ENCODE measurements around the gene PNMA6A. TPM values are rescaled to one million over a fixed set of nuclear protein-coding genes. Genes with fewer than 3 reads are reported as not detected.
"Not testable (repeated sequence)": the region's sequence is repeated elsewhere in the genome, so short reads cannot be mapped to it uniquely, and the experiment has no call there.

PNMA6A gene
- total RNA-seq (1 to 10 TPM; 2.3 to 3.7 TPM), polyA plus RNA-seq (1 to 10 TPM in 1 of 2 donors, under 1 TPM in 1; 0.74 to 1.3 TPM)
- long read RNA-seq, donor 1, partial matches to known transcripts, result 3 of 3 reads
- long read RNA-seq, donor 1, other reads (novel, unspliced or antisense), result 0 of 3 reads
- long read RNA-seq, donor 2, partial matches to known transcripts, result 1 of 4 reads
- long read RNA-seq, donor 2, other reads (novel, unspliced or antisense), result 0 of 4 reads

DNA sequence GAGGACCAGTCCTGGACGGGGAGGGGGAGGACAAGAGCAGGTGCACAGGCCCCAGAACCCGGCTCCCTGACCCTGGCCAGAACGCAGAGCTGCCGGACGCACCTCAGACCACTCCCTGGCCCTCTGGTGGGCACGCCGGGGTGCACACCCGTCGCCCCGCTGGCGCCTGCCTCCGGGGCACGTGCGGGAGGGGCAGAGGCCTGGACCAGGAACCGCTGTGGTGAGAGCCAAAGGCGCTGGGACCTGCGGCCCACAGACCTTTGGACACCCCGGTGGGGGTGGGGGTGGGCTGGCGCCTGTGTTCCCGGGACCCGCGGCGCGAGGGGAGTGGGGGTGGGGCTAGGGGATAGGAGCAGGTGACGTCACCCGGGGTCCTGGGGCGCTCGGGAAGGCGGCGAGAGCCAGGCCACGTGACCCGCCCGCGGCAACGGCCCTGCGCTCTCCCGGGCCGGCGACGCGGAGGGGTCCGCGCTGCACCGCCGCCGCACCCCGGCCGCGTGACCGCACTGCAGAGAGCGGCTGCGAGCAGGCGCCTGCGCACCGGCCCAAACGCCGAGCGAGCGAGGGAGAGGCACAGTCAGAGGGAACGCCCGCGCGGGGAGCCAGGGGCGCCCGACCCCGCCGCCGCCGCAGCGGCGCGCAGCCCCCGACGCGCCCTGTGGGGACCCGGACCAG lies at the start of gene PNMA6A:
Gene PNMA6A (plus strand): TSS at position 546 of the 675 bp plus-strand sequence. CDS start 609 bp downstream, outside the sequence.
- H3K27me3 ChIP-seq (ENCODE audit: control insufficient read depth in 1 of 2, insufficient read depth in 2 of 2, low read length in 1 of 2); H3K4me1 ChIP-seq (ENCODE audit: control insufficient read depth in 1 of 2, insufficient read depth in 2 of 2, low read length in 2 of 2); H3K4me3 ChIP-seq (ENCODE audit: low read length in 2 of 2); H3K36me3 ChIP-seq (ENCODE audit: control insufficient read depth in 1 of 2, insufficient read depth in 2 of 2, low read length in 1 of 2); intact Hi-C loops (cut with DNase I); H3K27ac ChIP-seq (ENCODE audit: low read depth in 1 of 2, low read length in 2 of 2); DNase-seq; H3K9me3 ChIP-seq (ENCODE audit: control insufficient read depth, low read length): not testable (repeated sequence)
- WGBS, 2 donors, result no CpG with 5 or more reads among the region's 76 CpGs
- peak; percentile 12 for ATAC-seq (ENCODE audit: low FRiP score)

DNA sequence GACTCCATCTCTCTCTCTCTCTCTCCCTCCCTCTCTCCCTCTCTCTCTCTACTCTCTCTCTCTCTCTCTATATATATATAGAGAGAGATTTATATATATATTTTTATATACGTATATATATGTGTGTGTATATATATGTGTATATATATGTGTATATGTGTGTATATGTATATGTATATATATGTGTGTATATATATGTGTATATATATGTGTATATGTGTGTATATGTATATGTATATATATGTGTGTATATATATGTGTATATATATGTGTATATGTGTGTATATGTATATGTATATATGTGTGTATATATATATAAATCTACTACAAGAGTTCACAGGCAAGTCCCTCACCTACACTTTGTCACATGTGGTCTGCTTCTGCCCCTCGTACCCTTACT lies 45.8 kb upstream of the PNMA6A start:
- H3K4me1 ChIP-seq (ENCODE audit: control insufficient read depth in 1 of 2, insufficient read depth in 2 of 2, low read length in 2 of 2); H3K27me3 ChIP-seq (ENCODE audit: control insufficient read depth in 1 of 2, insufficient read depth in 2 of 2, low read length in 1 of 2); H3K36me3 ChIP-seq (ENCODE audit: control insufficient read depth in 1 of 2, insufficient read depth in 2 of 2, low read length in 1 of 2); intact Hi-C loops (cut with DNase I); H3K4me3 ChIP-seq (ENCODE audit: low read length in 2 of 2); DNase-seq; H3K9me3 ChIP-seq (ENCODE audit: control insufficient read depth, low read length); H3K27ac ChIP-seq (ENCODE audit: low read depth in 1 of 2, low read length in 2 of 2): not testable (repeated sequence)
- WGBS, 2 donors, result 83 to 93% methylated on average over 2 of the region's 2 CpGs
- ATAC-seq (ENCODE audit: low FRiP score), result peak; percentile 74

DNA sequence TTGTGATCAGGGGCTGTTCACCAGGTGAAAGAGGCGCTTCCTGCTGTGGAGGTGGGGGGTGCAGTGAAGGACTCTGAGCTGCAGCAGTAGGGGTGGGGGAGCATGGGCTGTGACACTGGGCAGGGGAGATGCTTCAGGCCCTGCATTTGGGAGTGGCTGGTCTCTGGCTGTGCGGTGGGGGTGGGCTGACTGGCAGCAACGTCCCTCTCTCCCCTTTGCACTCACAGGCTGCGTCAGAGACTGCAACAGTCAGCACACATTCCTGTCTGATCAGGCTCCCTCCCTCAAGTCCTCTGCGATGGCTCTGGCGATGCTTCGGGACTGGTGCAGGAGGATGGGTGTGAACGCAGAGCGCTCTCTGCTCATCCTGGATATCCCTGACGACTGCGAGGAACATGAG lies 43.8 kb upstream of the PNMA6A start:
- H3K36me3 ChIP-seq (ENCODE audit: control insufficient read depth in 1 of 2, insufficient read depth in 2 of 2, low read length in 1 of 2); H3K4me1 ChIP-seq (ENCODE audit: control insufficient read depth in 1 of 2, insufficient read depth in 2 of 2, low read length in 2 of 2); intact Hi-C loops (cut with DNase I); H3K9me3 ChIP-seq (ENCODE audit: control insufficient read depth, low read length); H3K4me3 ChIP-seq (ENCODE audit: low read length in 2 of 2); ATAC-seq (ENCODE audit: low FRiP score); DNase-seq; H3K27ac ChIP-seq (ENCODE audit: low read depth in 1 of 2, low read length in 2 of 2); H3K27me3 ChIP-seq (ENCODE audit: control insufficient read depth in 1 of 2, insufficient read depth in 2 of 2, low read length in 1 of 2): not testable (repeated sequence)
- WGBS, 2 donors, result 82 to 85% methylated on average over 8 to 11 of the region's 11 CpGs

DNA sequence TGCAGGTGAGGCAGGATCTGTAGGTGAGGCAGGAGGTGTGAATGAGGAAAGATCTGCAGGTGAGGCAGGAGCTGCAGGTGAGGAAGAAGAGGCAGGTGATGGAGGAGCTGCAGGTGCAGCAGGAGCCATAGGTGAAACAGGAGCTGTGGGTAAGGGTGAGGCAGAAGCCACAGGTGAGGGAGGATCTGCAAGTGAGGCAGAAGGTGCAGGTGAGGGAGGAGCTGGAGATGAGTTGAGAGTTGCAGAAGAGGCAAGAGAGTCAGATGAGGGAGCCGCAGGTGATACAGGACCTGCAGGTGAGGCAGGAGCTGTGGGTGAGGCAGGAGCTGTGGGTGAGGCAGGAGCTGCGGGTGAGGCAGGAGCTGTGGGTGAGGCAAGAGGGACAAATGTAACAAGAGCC lies 43.1 kb upstream of the PNMA6A start:
- 85 to 93% methylated on average over 2 of the region's 2 CpGs for WGBS, 2 donors
- ATAC-seq (ENCODE audit: low FRiP score), result no peak
- H3K4me3 ChIP-seq (ENCODE audit: low read length in 2 of 2), result no peak overlapping the region

DNA sequence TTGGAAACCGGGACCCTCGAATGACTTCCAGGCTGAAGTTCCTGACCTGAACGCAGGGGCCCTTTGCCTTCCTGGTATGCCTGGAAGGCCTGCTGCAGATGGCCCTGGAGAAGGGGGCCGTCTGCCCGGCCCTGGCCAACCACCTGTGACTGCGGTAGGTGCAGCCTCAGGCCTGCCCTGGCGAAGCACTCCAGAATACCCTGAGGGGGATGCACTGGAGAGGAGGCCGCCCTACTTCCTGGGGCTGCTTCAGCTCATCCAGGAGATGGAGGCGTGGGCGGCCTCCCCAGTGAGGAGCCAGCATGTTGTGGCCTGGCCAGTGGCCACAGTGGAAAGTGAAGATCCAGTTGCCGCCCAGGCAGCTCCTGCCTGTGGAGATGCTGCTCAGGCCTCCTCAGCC lies 42.4 kb upstream of the PNMA6A start:
- no peaks in the 10 kb centered on the region for H3K36me3 ChIP-seq (ENCODE audit: control insufficient read depth in 1 of 2, insufficient read depth in 2 of 2, low read length in 1 of 2)
- DNase-seq (no peak), ATAC-seq (ENCODE audit: low FRiP score) (no peak)
- no peak overlapping the region for H3K4me3 ChIP-seq (ENCODE audit: low read length in 2 of 2)
- no peaks in the 10 kb centered on the region for H3K9me3 ChIP-seq (ENCODE audit: control insufficient read depth, low read length)
- WGBS, 2 donors, result 81 to 93% methylated on average over 11 of the region's 11 CpGs
- no peak overlapping the region for H3K27ac ChIP-seq (ENCODE audit: low read depth in 1 of 2, low read length in 2 of 2)
- H3K27me3 ChIP-seq (ENCODE audit: control insufficient read depth in 1 of 2, insufficient read depth in 2 of 2, low read length in 1 of 2), result no peaks in the 10 kb centered on the region
- intact Hi-C loops (cut with DNase I), result loop anchor here in 1 of 2 donors (10.0 kb wide), 1 partner anchor 435 kb away; no protein-coding TSS in a partner anchor
- no peaks in the 10 kb centered on the region for H3K4me1 ChIP-seq (ENCODE audit: control insufficient read depth in 1 of 2, insufficient read depth in 2 of 2, low read length in 2 of 2)

More for the DNA sequence above, 43.1 kb upstream of the PNMA6A start:
- Histone ChIP-seq H3K27me3 (ENCODE audit: control insufficient read depth in 1 of 2, insufficient read depth in 2 of 2, low read length in 1 of 2) (no peaks in the 10 kb centered on the region), H3K9me3 (ENCODE audit: control insufficient read depth, low read length) (no peaks in the 10 kb centered on the region), H3K4me1 (ENCODE audit: control insufficient read depth in 1 of 2, insufficient read depth in 2 of 2, low read length in 2 of 2) (no peaks in the 10 kb centered on the region), H3K36me3 (ENCODE audit: control insufficient read depth in 1 of 2, insufficient read depth in 2 of 2, low read length in 1 of 2) (no peaks in the 10 kb centered on the region), H3K27ac (ENCODE audit: low read depth in 1 of 2, low read length in 2 of 2) (no peak overlapping the region)
- no peak for DNase-seq
- intact Hi-C loops (cut with DNase I), result no loop called here

DNA sequence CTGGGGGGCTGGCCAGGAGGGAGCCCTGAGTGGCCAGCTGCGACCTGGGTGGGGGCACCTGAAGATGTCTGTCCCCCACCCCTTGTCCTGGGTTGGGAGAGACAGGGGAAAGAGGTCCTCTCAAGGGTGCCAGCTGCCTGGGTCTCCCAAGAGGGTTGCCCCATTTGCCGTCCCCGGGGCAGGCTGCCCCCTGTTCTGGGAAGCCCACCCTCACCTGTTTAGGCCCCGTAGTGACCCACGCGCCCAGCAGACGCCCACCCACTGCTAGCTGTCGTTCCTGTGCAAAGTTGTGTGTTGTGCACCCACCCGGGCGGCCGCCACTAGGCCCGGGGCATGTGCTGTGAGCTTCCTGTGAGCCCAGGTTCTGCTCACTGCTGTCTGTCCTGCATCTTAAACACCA lies 41.5 kb upstream of the PNMA6A start:
- no peak for DNase-seq
- no peak for ATAC-seq (ENCODE audit: low FRiP score)
- 81 to 94% methylated on average over 12 of the region's 12 CpGs for WGBS, 2 donors
- Histone ChIP-seq H3K4me1 (ENCODE audit: control insufficient read depth in 1 of 2, insufficient read depth in 2 of 2, low read length in 2 of 2) (no peaks in the 10 kb centered on the region), H3K4me3 (ENCODE audit: low read length in 2 of 2) (no peak overlapping the region), H3K9me3 (ENCODE audit: control insufficient read depth, low read length) (no peaks in the 10 kb centered on the region), H3K27me3 (ENCODE audit: control insufficient read depth in 1 of 2, insufficient read depth in 2 of 2, low read length in 1 of 2) (no peaks in the 10 kb centered on the region), H3K27ac (ENCODE audit: low read depth in 1 of 2, low read length in 2 of 2) (no peak overlapping the region), H3K36me3 (ENCODE audit: control insufficient read depth in 1 of 2, insufficient read depth in 2 of 2, low read length in 1 of 2) (no peaks in the 10 kb centered on the region)
- intact Hi-C loops (cut with DNase I), result loop anchor here in 1 of 2 donors (10.0 kb wide), 1 partner anchor 434 kb away; no protein-coding TSS in a partner anchor

DNA sequence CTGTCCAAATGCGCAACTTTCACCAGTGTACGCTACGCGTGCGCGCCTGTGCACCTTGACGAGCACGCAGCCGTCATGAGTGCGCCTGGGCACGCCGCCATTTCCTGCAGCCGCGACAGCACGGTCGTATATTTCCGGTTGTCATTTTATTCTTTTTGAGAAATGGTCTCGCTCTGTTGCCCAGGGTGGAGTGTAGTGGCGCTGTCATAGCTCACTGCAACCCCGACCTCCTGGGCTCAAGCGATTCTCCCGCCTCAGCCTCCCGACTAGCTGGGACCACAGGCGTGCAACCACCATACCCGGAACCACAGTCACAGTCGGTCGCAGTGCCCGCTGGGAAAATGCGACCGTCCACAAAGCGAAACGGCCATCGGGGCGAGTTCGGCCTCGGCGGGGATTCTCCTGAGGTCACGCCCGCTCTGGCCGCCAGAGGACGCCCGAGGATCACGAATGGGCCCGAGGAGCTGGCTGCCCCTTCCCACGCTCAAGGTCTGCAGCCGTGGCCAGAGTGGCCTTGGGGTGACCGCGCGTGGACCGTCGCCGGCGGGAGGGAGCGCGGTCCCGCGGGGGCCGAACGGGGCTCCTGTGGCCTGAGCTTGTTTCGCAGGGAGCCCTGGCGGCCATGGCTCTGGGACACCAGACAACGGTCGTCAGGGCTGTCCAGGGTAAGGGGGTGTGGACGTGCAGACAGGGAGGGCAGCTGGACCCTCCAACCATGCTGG lies 39.7 kb upstream of the PNMA6A start:
- no peaks in the 10 kb centered on the region for H3K9me3 ChIP-seq (ENCODE audit: control insufficient read depth, low read length)
- H3K4me3 ChIP-seq (ENCODE audit: low read length in 2 of 2), result no peak overlapping the region
- DNase-seq (peak; percentile 82 to 92), ATAC-seq (ENCODE audit: low FRiP score) (peak; percentile 78)
- H3K27me3 ChIP-seq (ENCODE audit: control insufficient read depth in 1 of 2, insufficient read depth in 2 of 2, low read length in 1 of 2), result peaks cover 0 to 3% of the 10 kb centered on the region in 2 donors
- intact Hi-C loops (cut with DNase I), result loop anchor here in 1 of 2 donors (10.0 kb wide), 1 partner anchor 432 kb away; no protein-coding TSS in a partner anchor
- H3K36me3 ChIP-seq (ENCODE audit: control insufficient read depth in 1 of 2, insufficient read depth in 2 of 2, low read length in 1 of 2), result no peaks in the 10 kb centered on the region
- H3K4me1 ChIP-seq (ENCODE audit: control insufficient read depth in 1 of 2, insufficient read depth in 2 of 2, low read length in 2 of 2), result no peaks in the 10 kb centered on the region
- no peak overlapping the region for H3K27ac ChIP-seq (ENCODE audit: low read depth in 1 of 2, low read length in 2 of 2)
- 18 to 40% methylated on average over 63 to 64 of the region's 64 CpGs for WGBS, 2 donors

DNA sequence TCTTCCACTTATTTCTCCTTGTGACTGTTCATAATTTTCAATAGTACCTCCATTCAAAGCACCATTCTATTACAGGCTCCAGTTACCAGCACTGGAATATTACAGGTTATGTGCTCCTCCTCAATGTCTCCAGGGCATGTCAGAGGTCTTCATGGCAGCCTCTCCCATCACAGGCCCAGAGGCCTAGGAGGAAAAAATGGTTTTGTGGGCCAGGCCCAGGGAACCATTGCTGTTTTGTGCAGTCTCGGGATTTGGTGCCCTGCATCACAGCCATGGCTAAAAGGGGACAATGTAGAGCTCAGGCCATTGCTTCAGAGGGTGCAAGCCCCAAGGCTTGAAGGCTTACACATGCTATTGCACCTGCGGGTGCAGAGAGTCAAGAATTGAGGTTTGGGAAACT lies 23.2 kb upstream of the PNMA6A start:
- Histone ChIP-seq H3K27me3 (ENCODE audit: control insufficient read depth in 1 of 2, insufficient read depth in 2 of 2, low read length in 1 of 2) (no peaks in the 10 kb centered on the region), H3K36me3 (ENCODE audit: control insufficient read depth in 1 of 2, insufficient read depth in 2 of 2, low read length in 1 of 2) (no peaks in the 10 kb centered on the region), H3K9me3 (ENCODE audit: control insufficient read depth, low read length) (no peaks in the 10 kb centered on the region), H3K27ac (ENCODE audit: low read depth in 1 of 2, low read length in 2 of 2) (no peak overlapping the region), H3K4me3 (ENCODE audit: low read length in 2 of 2) (no peak overlapping the region), H3K4me1 (ENCODE audit: control insufficient read depth in 1 of 2, insufficient read depth in 2 of 2, low read length in 2 of 2) (no peaks in the 10 kb centered on the region)
- no peak for ATAC-seq (ENCODE audit: low FRiP score)
- 83 to 96% methylated on average over 2 of the region's 2 CpGs for WGBS, 2 donors
- intact Hi-C loops (cut with DNase I), result no loop called here
- no peak for DNase-seq

Measured in aorta (tissue), 5 donors.